K562 (cell line): Measurements from ENCODE around the gene TPD52L2. TPM values are rescaled to one million over a fixed set of nuclear protein-coding genes. Genes with fewer than 3 reads are reported as not detected.

ENCODE experiments used
- ATAC-seq: fragments of 200-7000 bp; cut with Tn5 transposase; 3 replicates; pipeline ENCODE4 v1.9.1; 2020; ENCODE audit warnings: moderate library complexity
- BruUV-seq: library from RNA; stranded (reverse); fragments of 400-500 nt; replicated peaks from 2 replicates; lab custom pipeline; 2021; lab: Mats Ljungman, UMichigan
- CTCF ChIA-PET: fragments of 300-600 bp; formaldehyde crosslinking; extraction: SDS; loops from one replicate; lab custom pipeline; 2021; ENCODE audit warnings: low intra/inter-chr PET ratio; lab: Yijun Ruan, JAX
- POLR2A ChIA-PET: fragments of 300-600, 350-650 bp; sonication (Branson Sonifier 250); formaldehyde crosslinking; extraction: SDS; loops from one replicate; lab custom pipeline; 2021; ENCODE audit warnings: antibody characterized with exemption, inconsistent platforms; lab: Yijun Ruan, JAX
- DNase-seq, 4 experiments: peaks; one replicate each; pipeline versions ENCODE4 v3.0.0 to v3.0.0-alpha.2; 2011 to 2018; ENCODE audit warnings: low spot score in 3 of 4, mixed read lengths in 3 of 4; ENCODE audit errors: extremely low read depth in 1 of 4
- FAIRE-seq: peaks from 2 replicates; lab custom pipeline; 2011; peaks lifted over from hg19 to GRCh38; lab: Jason Lieb, UNC
- H2AFZ ChIP-seq: 2 replicates; pipeline ENCODE4 v1.6.0; 2011; ENCODE audit warnings: low read depth, low read length, control low read depth, inconsistent platforms
- H3K27ac ChIP-seq: fragments of 200-600 bp; 3 replicates; pipeline ENCODE4 v1.8.0; 2011; ENCODE audit warnings: low read depth, mild to moderate bottlenecking, control low read depth, inconsistent platforms, low read length, moderate library complexity, mixed read lengths; ENCODE audit errors: extremely low read depth
- H3K27me3 ChIP-seq, 2 experiments: fragments of 300-600 bp in 1 of 2; 2 replicates in 1 of 2; 3 replicates in 1 of 2; pipeline versions ENCODE4 v1.6.0 to v1.8.0; 2011; ENCODE audit warnings: inconsistent platforms in 2 of 2, low read length in 2 of 2, mild to moderate bottlenecking in 1 of 2, mixed read lengths in 1 of 2, moderate library complexity in 1 of 2; ENCODE audit not compliant: control insufficient read depth in 2 of 2, insufficient read depth in 2 of 2
- H3K36me3 ChIP-seq: fragments of 300-600 bp; 3 replicates; pipeline ENCODE4 v1.8.0; 2011; ENCODE audit warnings: mild to moderate bottlenecking, low read length, inconsistent platforms; ENCODE audit not compliant: control insufficient read depth, insufficient read depth
- H3K4me1 ChIP-seq, 2 experiments: fragments of 200-600 bp in 1 of 2; replicated peaks in 1 of 2; 2 replicates in 1 of 2; 3 replicates in 1 of 2; pipeline versions ENCODE4 v1.5.1 to v1.8.0; 2011; ENCODE audit warnings: inconsistent platforms in 2 of 2, low read length in 2 of 2, mild to moderate bottlenecking in 1 of 2, mixed read lengths in 1 of 2, moderate library complexity in 1 of 2; ENCODE audit not compliant: control insufficient read depth in 2 of 2, insufficient read depth in 2 of 2
- H3K4me2 ChIP-seq: 2 replicates; pipeline ENCODE4 v1.6.1; 2011; ENCODE audit warnings: low read length, control low read depth, inconsistent platforms, mixed read lengths; ENCODE audit not compliant: insufficient read depth
- H3K4me3 ChIP-seq: fragments of 200-600 bp; sonication (generic), shearing (Covaris generic); 2 replicates; pipeline ENCODE4 v1.5.1; 2016; ENCODE audit warnings: control low read depth, inconsistent platforms
- H3K79me2 ChIP-seq: fragments of 200-600 bp; 3 replicates; pipeline ENCODE4 v1.8.0; 2011; ENCODE audit warnings: low read length, inconsistent platforms; ENCODE audit not compliant: control insufficient read depth, insufficient read depth
- H3K9ac ChIP-seq, 2 experiments: 2 replicates each; pipeline versions ENCODE4 v1.6.0 to v1.6.1; 2011; ENCODE audit warnings: low read depth in 2 of 2, low read length in 2 of 2, control low read depth in 1 of 2, inconsistent platforms in 1 of 2, mild to moderate bottlenecking in 1 of 2, mixed read lengths in 1 of 2; ENCODE audit not compliant: insufficient read depth in 1 of 2
- H3K9me1 ChIP-seq: one replicate; pipeline ENCODE4 v1.6.0; 2011; ENCODE audit warnings: inconsistent platforms, mild to moderate bottlenecking, low read length, moderate library complexity; ENCODE audit not compliant: control insufficient read depth, insufficient read depth
- H3K9me3 ChIP-seq: replicated peaks from 2 replicates; pipeline ENCODE4 v1.5.1; 2011; ENCODE audit warnings: low read depth, low read length, inconsistent platforms; ENCODE audit not compliant: control insufficient read depth, insufficient read depth
- H4K20me1 ChIP-seq: replicated peaks from 2 replicates; pipeline ENCODE4 v1.6.1; 2011; ENCODE audit warnings: low read length, inconsistent platforms, mixed read lengths; ENCODE audit not compliant: control insufficient read depth, insufficient read depth
- RBFOX2 ChIP-seq: fragments of 200-400 bp; formaldehyde crosslinking; IDR thresholded peaks from 2 replicates; pipeline ENCODE4 v1.6.1; 2017; ENCODE audit warnings: low read depth, mild to moderate bottlenecking, low read length, moderate library complexity
- RBM17 ChIP-seq: fragments of 200-400 bp; formaldehyde crosslinking; IDR thresholded peaks from 2 replicates; pipeline ENCODE4 v1.6.1; 2017; ENCODE audit warnings: low read depth, mild to moderate bottlenecking, low read length, borderline replicate concordance
- WGBS: fragments of 100-300 bp; shearing (Covaris generic); methylation state at CpG from one replicate; pipeline ENCODE4 v1.1.6; 2016; ENCODE audit warnings: low coverage, mixed read lengths; ENCODE audit not compliant: insufficient coverage; ENCODE audit errors: missing lambda C conversion rate; 5-methylcytosine and 5-hydroxymethylcytosine counted together
- in situ Hi-C: fragments of 300-500 bp; cut with MboI; formaldehyde crosslinking; loops from 4 replicates; pipeline ENCODE4 v1.15.0; 2018; ENCODE audit warnings: inconsistent platforms, mixed read lengths
- intact Hi-C: fragments of 100-400 bp; cut with micrococcal nuclease; formaldehyde crosslinking; loops from 2 replicates; pipeline ENCODE4 v1.14.2; 2022
- polyA plus RNA-seq, 8 experiments: library from polyadenylated mRNA; depleted of rRNA in 4 of 8; stranded (reverse) in 5 of 8; unstranded in 3 of 8; fragments of >200 nt; fragmentation: Nextera tagmentation in 2 of 8; fragmentation: Illumina TruSeq in 1 of 8; extraction: Ambion mirVana in 2 of 8; extraction: Trizol in 1 of 8; gene quantifications; 2 replicates each; pipeline versions ENCODE4 v1.2.1 to v1.2.3, GENCODE V29; 2011 to 2014; ENCODE audit warnings: inconsistent platforms in 1 of 8, missing spikeins in 1 of 8
- total RNA-seq, 7 experiments: library from RNA; depleted of rRNA in 6 of 7; stranded (reverse); fragments of >200 nt in 6 of 7; fragmentation: Illumina TruSeq in 2 of 7; extraction: Trizol in 2 of 7; gene quantifications; 2 replicates each; pipeline versions ENCODE4 v1.2.1 to v1.2.3, GENCODE V29; 2011 to 2021; ENCODE audit warnings: low replicate concordance in 1 of 7
- TF ChIP-seq, protein P1 (sequence below), 2 experiments: fragments of 200-800 bp in 1 of 2; sonication (Bioruptor generic) in 1 of 2; sonication (generic) in 1 of 2; formaldehyde crosslinking in 1 of 2; IDR thresholded peaks in 1 of 2; conservative IDR thresholded peaks in 1 of 2; 2 replicates each; pipeline versions ENCODE4 v1.5.0 to v1.6.1; 2016 to 2020; ENCODE audit warnings: missing compliant biosample characterization in 1 of 2, missing genetic modification characterization in 1 of 2, missing genetic modification reagents in 1 of 2

TPD52L2 gene
- total and polyA plus RNA-seq, 9 of the 15 experiments (the other 6 are each of a cell fraction or from before 2014, with no cell fraction given): 1.9 to 117 (median 74.6) TPM

DNA sequence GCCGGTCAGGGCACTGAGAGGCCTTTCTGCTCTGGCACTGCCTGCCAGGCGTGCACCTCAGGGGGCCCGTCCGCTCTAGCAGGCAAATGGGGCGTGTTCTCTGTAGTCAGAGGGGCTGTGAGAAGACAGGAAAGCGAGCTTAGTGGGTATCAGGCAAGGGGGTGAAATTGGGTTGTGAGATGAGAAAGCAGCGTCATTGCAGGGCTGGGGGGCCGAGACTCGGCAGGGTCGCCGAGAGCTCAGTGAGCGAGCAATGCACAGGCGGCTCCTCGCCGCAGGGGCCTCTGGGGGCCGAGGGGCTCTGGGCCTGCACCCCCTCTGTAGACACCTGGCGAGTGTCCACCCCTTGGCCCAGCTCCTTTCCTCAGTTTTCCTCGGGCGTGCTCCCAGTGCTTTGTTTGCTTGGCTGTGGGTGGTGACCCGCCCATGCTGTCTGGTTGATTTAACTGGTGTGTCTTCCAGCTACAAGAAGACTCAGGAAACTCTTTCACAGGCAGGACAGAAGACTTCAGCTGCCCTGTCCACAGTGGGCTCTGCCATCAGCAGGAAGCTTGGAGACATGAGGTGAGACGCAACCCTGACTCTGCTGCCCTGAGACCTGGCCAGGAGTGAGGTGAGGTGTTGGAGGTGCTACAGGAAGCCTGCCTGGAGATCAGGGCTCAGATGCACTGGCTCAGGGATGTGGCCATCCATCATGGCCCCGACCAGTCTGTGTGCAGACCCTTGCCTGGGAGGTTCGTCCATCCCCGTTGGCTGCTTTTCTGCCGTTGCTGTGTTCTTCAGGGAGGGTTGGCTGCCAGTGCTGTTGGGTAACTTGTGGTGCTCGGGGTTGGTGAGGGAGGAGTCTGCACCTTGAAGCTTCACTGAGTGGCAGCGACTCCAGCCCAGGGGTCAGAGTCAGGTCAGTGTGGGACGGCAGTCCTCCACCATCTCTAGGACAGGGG is 17.5 kb downstream of the TPD52L2 start:
- H3K36me3 ChIP-seq: peaks cover 80% of the 10 kb centered on the region; the same call in 2 of the 3 replicates
- no peak overlapping the region for H3K4me2 ChIP-seq
- no peak for FAIRE-seq
- WGBS: 95% methylated on average over 28 of the region's 28 CpGs
- intact Hi-C loops: no loop called here
- H2AFZ ChIP-seq: no peak overlapping the region
- no peaks in the 10 kb centered on the region for H3K27me3 ChIP-seq
- H3K4me3 ChIP-seq: no peak overlapping the region
- H3K9ac ChIP-seq: peak overlapping the region in 1 of 2 experiments; percentile 67; a peak in 1 of 4 replicates
- CTCF ChIA-PET: no interaction called here
- H3K9me3 ChIP-seq: no peaks in the 10 kb centered on the region
- H3K27ac ChIP-seq: no peak overlapping the region
- ATAC-seq: no peak
- DNase-seq: no peak
- POLR2A ChIA-PET: interaction anchor here (0.5 to 3.1 kb wide), 5 partner anchors 9 to 24 kb away, joined by 4 to 12 read pairs (median 11); partner anchors contain the start of gene TPD52L2
- BruUV-seq: no TSS peak
- no peaks in the 10 kb centered on the region for H3K9me1 ChIP-seq
- peaks cover 21% of the 10 kb centered on the region for H4K20me1 ChIP-seq
- TF ChIP-seq, protein P1, sequence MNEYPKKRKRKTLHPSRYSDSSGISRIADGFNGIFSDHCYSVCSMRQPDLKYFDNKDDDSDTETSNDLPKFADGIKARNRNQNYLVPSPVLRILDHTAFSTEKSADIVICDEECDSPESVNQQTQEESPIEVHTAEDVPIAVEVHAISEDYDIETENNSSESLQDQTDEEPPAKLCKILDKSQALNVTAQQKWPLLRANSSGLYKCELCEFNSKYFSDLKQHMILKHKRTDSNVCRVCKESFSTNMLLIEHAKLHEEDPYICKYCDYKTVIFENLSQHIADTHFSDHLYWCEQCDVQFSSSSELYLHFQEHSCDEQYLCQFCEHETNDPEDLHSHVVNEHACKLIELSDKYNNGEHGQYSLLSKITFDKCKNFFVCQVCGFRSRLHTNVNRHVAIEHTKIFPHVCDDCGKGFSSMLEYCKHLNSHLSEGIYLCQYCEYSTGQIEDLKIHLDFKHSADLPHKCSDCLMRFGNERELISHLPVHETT (CRISPR knock-in tag; conservative IDR thresholded peaks at IDR 0.05 in 1 of 2, IDR thresholded peaks at IDR 0.05 in 1 of 2): no peak
- TF ChIP-seq RBM17: no peak
- peak; percentile 7; the same call in 1 of the 2 replicates for TF ChIP-seq RBFOX2
- in situ Hi-C loops: no loop called here
- peaks cover 0 to 16% of the 10 kb centered on the region in 2 experiments; a peak in 1 of 5 replicates for H3K4me1 ChIP-seq
- no peaks in the 10 kb centered on the region; the same call in 2 of the 3 replicates for H3K79me2 ChIP-seq
